OCI-LY7 (cell line): ENCODE measurements around the gene PRB2.

Experiments used
- EZH2phosphoT487 ChIP-seq: fragments of 200-600 bp; sonication (generic); IDR thresholded peaks from 2 replicates; pipeline ENCODE4 v1.6.1; 2018; ENCODE audit warnings: low read depth, borderline replicate concordance, mild to moderate bottlenecking, mixed run types, antibody characterized with exemption, low read length, moderate library complexity, mixed read lengths
- TF ChIP-seq, protein P1 (sequence below): fragments of 200-600 bp; sonication (generic); conservative IDR thresholded peaks from 2 replicates; pipeline ENCODE4 v1.5.1; 2014; ENCODE audit warnings: mild to moderate bottlenecking, antibody characterized with exemption, low read length, moderate library complexity, mixed read lengths

DNA sequence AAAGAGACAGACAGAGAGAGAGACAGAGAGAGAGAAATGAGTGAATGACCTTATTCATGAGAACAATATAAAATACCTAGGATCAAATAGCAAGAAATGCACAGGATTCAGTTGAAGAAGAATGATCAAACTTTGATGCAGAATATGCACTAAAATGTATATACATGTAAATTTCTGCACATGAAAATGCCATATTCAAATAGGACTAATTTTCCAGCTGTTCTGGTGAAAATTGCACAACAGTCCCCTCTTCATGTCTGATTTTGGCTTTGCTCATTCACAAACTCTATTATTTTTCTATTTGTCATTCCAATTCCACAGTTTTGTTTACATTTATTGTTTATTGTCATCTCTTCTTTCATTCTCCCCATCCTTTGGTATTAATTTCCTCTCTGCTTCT, 34.2 kb downstream of the PRB2 start:
- TF ChIP-seq, protein P1, sequence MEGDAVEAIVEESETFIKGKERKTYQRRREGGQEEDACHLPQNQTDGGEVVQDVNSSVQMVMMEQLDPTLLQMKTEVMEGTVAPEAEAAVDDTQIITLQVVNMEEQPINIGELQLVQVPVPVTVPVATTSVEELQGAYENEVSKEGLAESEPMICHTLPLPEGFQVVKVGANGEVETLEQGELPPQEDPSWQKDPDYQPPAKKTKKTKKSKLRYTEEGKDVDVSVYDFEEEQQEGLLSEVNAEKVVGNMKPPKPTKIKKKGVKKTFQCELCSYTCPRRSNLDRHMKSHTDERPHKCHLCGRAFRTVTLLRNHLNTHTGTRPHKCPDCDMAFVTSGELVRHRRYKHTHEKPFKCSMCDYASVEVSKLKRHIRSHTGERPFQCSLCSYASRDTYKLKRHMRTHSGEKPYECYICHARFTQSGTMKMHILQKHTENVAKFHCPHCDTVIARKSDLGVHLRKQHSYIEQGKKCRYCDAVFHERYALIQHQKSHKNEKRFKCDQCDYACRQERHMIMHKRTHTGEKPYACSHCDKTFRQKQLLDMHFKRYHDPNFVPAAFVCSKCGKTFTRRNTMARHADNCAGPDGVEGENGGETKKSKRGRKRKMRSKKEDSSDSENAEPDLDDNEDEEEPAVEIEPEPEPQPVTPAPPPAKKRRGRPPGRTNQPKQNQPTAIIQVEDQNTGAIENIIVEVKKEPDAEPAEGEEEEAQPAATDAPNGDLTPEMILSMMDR, result no peak
- TF ChIP-seq EZH2phosphoT487, result no peak
